ENCODE data around the gene PHKA2. TPM values are rescaled to one million over a fixed set of nuclear protein-coding genes. Genes with fewer than 3 reads are reported as not detected.
"Not testable (repeated sequence)": the region's sequence is repeated elsewhere in the genome, so short reads cannot be mapped to it uniquely, and the experiment has no call there.

Gene PHKA2
- total RNA-seq, 3 donors from 2014 or later (not counting 1 experiment from before 2014, with no cell fraction given) = 34.2 to 45.9 (median 35.1) TPM

DNA sequence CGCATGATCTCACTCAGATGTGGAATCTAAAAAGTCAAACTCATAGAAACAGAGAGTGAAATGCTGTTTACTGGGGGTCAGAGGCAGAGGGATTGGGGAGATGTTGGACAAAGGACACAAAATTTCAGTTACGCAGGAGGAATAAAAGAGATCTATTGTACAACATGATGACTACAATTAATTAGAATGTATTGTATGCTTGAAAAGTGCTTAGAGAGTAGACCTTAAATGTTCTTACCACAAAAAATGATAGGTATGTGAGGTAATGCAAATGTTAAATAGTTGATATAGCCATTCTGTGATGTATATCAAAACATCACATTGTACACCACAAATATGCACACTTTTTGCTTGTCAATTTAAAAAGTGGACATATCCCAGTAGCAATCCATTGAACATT lies 36.1 kb upstream of the PHKA2 start:
- H3K27ac ChIP-seq (ENCODE audit: low read length) = no peak overlapping the region
- no peak overlapping the region for H3K4me3 ChIP-seq (ENCODE audit: low read length)
- Mint-ChIP-seq H3K27ac (no peak overlapping the region), H3K9me3 (no peaks in the 10 kb centered on the region), H3K36me3 (no peaks in the 10 kb centered on the region), H3K27me3 (ENCODE audit: low read depth in 2 of 2) (no peaks in the 10 kb centered on the region), H3K4me3 (no peak overlapping the region), H3K4me1 (no peaks in the 10 kb centered on the region)
- H3K36me3 ChIP-seq (ENCODE audit: control insufficient read depth, insufficient read depth, low read length) = no peaks in the 10 kb centered on the region
- H3K27me3 ChIP-seq (ENCODE audit: control insufficient read depth, insufficient read depth, low read length) = no peaks in the 10 kb centered on the region
- no peaks in the 10 kb centered on the region for H3K9me3 ChIP-seq (ENCODE audit: control insufficient read depth, insufficient read depth, low read length)
- intact Hi-C loops (cut with micrococcal nuclease) = no loop called here
- 100% methylated on average over 1 of the region's 2 CpGs for WGBS (ENCODE audit: insufficient coverage)
- DNase-seq (no peak), ATAC-seq (no peak)
- TF ChIP-seq, protein P1, sequence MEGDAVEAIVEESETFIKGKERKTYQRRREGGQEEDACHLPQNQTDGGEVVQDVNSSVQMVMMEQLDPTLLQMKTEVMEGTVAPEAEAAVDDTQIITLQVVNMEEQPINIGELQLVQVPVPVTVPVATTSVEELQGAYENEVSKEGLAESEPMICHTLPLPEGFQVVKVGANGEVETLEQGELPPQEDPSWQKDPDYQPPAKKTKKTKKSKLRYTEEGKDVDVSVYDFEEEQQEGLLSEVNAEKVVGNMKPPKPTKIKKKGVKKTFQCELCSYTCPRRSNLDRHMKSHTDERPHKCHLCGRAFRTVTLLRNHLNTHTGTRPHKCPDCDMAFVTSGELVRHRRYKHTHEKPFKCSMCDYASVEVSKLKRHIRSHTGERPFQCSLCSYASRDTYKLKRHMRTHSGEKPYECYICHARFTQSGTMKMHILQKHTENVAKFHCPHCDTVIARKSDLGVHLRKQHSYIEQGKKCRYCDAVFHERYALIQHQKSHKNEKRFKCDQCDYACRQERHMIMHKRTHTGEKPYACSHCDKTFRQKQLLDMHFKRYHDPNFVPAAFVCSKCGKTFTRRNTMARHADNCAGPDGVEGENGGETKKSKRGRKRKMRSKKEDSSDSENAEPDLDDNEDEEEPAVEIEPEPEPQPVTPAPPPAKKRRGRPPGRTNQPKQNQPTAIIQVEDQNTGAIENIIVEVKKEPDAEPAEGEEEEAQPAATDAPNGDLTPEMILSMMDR (IDR thresholded peaks at IDR 0.05) = no peak
- no peaks in the 10 kb centered on the region for H3K4me1 ChIP-seq (ENCODE audit: control insufficient read depth, insufficient read depth, low read length)

DNA sequence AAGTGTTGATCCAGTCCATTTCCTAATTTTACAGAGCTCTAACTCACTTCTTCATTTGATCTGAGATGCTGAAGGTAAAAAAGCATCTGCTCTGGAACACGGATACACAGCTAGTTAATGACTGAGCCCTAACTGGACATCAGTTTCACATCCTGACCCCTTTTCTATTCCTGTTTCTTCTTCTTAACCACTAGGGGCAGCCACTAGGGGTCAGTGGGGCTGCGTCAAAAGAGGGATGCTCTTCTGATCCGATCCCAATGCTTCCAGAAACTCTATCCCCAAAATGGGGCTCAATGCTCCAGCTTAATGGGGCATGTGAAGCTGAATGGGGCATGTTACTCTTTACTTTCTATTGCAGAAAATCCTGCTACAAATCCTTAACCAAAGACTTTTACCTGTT lies 33.4 kb upstream of the PHKA2 start:
- H3K4me1 Mint-ChIP-seq = no peaks in the 10 kb centered on the region
- H3K9me3 ChIP-seq (ENCODE audit: control insufficient read depth, insufficient read depth, low read length) = no peaks in the 10 kb centered on the region
- DNase-seq = no peak

DNA sequence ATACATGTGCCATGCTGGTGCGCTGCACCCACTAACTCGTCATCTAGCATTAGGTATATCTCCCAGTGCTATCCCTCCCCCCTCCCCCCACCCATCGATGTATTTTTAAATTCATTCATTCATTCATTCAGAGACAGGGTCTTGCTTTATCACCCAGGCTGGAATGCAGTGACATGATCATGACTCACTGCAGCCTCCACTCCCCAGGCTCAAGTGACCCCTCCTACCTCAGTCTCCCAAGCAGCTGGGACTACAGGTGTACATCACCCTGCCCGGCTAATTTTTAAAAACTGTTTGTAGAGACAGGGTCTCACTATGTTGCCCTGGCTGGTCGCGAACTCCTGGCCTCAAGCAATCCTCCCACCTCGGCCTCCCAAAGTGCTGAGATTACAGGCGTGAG lies 32.7 kb upstream of the PHKA2 start:
- WGBS (ENCODE audit: insufficient coverage) = 98% methylated on average over 6 of the region's 8 CpGs
- intact Hi-C loops (cut with micrococcal nuclease); H3K4me1 Mint-ChIP-seq; H3K27ac Mint-ChIP-seq; H3K36me3 ChIP-seq (ENCODE audit: control insufficient read depth, insufficient read depth, low read length); DNase-seq; H3K27me3 Mint-ChIP-seq (ENCODE audit: low read depth in 2 of 2); H3K4me1 ChIP-seq (ENCODE audit: control insufficient read depth, insufficient read depth, low read length); H3K36me3 Mint-ChIP-seq; H3K9me3 Mint-ChIP-seq; H3K27me3 ChIP-seq (ENCODE audit: control insufficient read depth, insufficient read depth, low read length); H3K9me3 ChIP-seq (ENCODE audit: control insufficient read depth, insufficient read depth, low read length); ATAC-seq; H3K4me3 ChIP-seq (ENCODE audit: low read length); H3K27ac ChIP-seq (ENCODE audit: low read length); H3K4me3 Mint-ChIP-seq: not testable (repeated sequence)

More for the DNA sequence above, 33.4 kb upstream of the PHKA2 start:
- H3K27me3 Mint-ChIP-seq (ENCODE audit: low read depth in 2 of 2) = no peaks in the 10 kb centered on the region
- no peaks in the 10 kb centered on the region for H3K36me3 ChIP-seq (ENCODE audit: control insufficient read depth, insufficient read depth, low read length)
- H3K9me3 Mint-ChIP-seq = no peaks in the 10 kb centered on the region
- no peaks in the 10 kb centered on the region for H3K4me1 ChIP-seq (ENCODE audit: control insufficient read depth, insufficient read depth, low read length)
- H3K27me3 ChIP-seq (ENCODE audit: control insufficient read depth, insufficient read depth, low read length) = no peaks in the 10 kb centered on the region
- TF ChIP-seq, protein P1 (IDR thresholded peaks at IDR 0.05) = no peak
- no peak overlapping the region for H3K27ac ChIP-seq (ENCODE audit: low read length)
- H3K36me3 Mint-ChIP-seq = no peaks in the 10 kb centered on the region
- WGBS (ENCODE audit: insufficient coverage) = 62% methylated on average over 3 of the region's 3 CpGs
- H3K4me3 ChIP-seq (ENCODE audit: low read length) = no peak overlapping the region
- intact Hi-C loops (cut with micrococcal nuclease) = no loop called here
- H3K4me3 Mint-ChIP-seq = no peak overlapping the region
- no peak overlapping the region for H3K27ac Mint-ChIP-seq
- ATAC-seq = no peak

DNA sequence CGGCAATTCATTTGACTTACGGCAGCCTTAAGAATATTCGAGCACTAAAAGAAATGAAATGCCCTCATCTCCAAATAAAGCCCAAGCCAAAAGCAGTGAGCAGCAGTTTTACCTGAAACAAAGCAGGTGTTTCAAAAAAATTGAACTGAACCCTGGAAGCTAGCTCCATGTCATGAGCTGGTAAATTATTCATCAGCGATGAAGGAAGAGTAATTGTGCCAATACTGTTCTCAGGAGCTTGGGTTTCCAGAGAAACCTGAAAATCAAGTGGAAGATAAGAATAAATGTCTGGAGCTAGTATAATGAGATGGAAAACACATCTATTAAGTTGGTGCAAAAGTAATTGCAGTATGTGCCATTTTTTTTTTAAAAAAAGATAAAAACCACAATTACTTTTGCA lies 24.0 kb upstream of the PHKA2 start:
- Mint-ChIP-seq H3K27me3 (ENCODE audit: low read depth in 2 of 2) (no peaks in the 10 kb centered on the region), H3K4me1 (no peaks in the 10 kb centered on the region), H3K27ac (no peak overlapping the region), H3K36me3 (no peaks in the 10 kb centered on the region), H3K9me3 (no peaks in the 10 kb centered on the region), H3K4me3 (no peak overlapping the region)
- intact Hi-C loops (cut with micrococcal nuclease) = no loop called here
- Histone ChIP-seq H3K9me3 (ENCODE audit: control insufficient read depth, insufficient read depth, low read length) (no peaks in the 10 kb centered on the region), H3K4me1 (ENCODE audit: control insufficient read depth, insufficient read depth, low read length) (no peaks in the 10 kb centered on the region), H3K36me3 (ENCODE audit: control insufficient read depth, insufficient read depth, low read length) (no peaks in the 10 kb centered on the region), H3K27ac (ENCODE audit: low read length) (no peak overlapping the region), H3K4me3 (ENCODE audit: low read length) (no peak overlapping the region), H3K27me3 (ENCODE audit: control insufficient read depth, insufficient read depth, low read length) (no peaks in the 10 kb centered on the region)
- DNase-seq = no peak
- ATAC-seq = no peak
- TF ChIP-seq, protein P1 (IDR thresholded peaks at IDR 0.05) = no peak
- 90% methylated on average over 4 of the region's 4 CpGs for WGBS (ENCODE audit: insufficient coverage)

Data from natural killer cell (primary cell).